Medulla oblongata (tissue), 1 donor: ENCODE data around the gene MAP3K7.

Source experiments
- DNase-seq: peaks from one replicate; pipeline ENCODE4 v3.0.0-alpha.2; 2015; ENCODE audit errors: extremely low spot score

MAP3K7 gene

DNA sequence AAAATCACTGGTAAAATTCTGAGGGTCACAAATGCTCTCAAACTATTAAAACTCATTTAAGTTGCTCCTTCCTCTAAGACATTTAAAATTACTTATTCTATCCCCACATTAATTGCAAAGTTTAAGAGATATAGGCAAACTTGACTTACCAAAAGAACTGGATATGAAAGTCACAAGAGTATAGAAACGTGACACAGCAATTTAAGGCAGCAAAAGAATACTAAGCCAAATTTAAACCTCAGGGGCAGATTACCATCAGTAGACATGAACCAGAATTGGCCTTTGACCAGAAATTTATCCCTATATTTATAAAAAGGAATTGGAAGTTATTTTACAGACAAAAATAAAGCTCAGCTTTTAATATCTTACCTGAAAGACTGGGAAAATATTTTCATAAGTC is 56.0 kb downstream of the MAP3K7 start:
- DNase-seq, result no peak

DNA sequence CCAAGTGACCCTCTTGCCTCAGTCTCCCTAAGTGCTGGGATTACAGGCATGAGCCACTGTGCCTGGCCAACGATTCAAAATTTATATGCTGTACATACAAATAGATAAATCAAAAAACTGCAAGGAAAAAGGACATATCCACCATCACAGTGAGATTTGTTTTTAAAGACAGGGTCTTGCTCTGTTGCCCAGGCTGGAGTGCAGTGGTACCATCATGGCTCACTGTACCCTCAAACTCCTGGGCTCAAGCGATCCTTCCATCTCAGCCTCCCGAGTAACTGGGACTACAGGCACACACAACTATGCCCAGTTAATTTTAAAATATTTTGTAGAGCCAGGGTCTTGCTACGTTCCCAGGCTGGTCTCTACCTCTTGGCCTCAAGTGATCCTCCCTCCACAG is 61.5 kb downstream of the MAP3K7 start:
- no peak for DNase-seq

DNA sequence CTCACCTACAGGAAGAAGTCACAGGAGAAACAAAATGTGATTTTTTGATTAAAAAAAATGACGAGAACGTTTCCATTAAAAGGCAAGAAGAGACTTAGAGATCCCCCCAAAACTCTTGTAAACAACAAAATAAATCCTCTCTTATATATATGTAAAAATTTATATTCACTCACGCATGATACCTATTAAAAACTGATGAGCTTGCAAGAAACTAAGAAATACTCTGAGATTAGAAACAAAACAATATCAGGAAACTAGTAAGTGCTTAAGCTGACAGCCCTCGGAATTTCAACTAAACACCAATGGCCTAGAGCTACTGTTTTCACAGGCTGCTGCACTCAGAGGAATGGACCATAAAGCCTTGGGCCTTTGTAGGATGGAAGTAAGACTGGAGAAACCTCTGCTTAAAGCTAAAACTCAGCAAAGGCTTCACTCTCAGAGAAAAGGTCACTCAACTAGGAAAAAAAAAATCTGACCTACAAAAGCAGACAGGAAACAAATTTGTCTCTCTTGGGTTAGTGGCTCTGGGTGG is 63.0 kb downstream of the MAP3K7 start:
- DNase-seq, result no peak

DNA sequence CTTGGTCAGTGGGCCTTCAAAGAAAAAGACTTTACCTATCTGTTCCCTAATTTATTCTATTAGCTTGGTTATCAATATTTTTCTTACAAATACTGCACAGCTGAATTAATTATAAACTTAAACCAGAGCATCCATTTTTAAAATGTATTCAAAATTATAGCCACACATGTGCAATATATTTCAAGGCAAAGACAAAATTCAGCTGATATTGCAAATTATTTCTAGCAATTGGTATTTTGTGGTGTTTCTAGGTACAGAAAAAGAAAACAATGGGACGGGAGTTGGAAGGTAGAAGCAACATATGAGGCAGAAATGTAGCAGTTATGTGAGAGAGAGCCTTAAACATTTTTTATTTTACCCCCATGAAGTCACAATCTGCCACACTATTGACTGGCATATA is 64.9 kb downstream of the MAP3K7 start:
- no peak for DNase-seq

DNA sequence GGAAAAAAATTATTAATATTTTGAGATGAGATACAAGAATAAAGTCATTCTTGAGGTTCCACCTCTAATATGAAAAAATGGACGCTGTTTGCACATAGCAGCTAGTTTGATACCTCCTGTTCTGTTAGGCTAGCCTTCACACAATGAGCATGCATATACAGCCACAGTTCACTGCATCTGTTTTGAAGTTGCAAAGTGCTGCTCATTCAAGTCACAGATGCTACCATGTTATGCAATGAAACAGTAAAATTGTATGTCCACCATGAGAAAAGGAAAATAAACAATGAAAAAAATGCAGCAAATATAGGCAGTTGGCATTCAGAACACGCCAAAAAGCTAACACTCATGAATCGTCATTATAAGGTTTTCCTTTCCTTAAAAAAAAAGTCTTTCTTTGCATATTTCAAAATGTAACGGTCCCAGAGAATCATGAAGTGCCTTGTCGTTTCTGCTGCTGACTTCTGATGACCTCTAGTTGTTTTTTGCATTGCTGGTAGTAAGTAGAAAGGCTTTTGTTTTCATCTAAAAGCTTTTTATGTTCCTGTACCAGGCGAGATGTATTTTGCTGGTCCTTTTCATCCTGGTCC is 70.7 kb downstream of the MAP3K7 start:
- DNase-seq, result peak; percentile 33

DNA sequence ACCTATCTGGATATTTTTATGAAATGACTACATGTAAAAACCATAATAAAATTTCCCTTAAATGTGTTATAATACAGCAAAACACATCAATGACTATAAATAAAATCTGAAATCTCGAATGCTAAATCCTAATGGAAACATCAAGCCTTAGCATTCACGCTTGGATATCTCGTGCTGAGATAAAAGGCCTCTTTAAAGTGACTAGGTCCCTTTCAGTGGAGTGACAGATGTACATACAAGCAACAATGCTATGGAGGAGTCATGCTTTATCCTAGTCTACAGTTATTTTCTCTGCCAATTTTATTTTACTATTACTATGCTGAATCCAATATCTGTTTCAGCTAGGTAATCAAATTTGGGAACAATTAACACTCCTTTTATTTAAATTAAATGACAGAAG is 72.4 kb downstream of the MAP3K7 start:
- DNase-seq, result peak; percentile 33

DNA sequence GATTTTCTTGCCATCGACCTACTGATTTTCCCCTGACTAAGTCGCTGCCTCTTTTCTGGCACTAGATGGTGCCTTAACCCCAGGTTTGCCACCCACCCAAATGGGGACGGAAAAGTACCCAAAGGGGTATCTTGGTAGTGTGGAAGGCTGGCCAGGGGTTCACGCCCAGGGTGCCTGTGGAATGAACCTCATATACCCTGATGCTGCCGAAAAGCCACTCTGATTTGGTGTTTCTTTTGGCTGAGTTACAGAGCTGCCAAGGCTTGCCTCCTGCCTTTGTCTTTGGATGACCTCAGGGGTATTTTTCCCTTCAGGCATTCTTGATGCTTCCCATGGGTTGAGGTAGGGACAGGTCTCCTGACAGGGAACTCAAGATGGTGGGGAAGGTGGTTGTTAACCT is 78.1 kb downstream of the MAP3K7 start:
- no peak for DNase-seq

DNA sequence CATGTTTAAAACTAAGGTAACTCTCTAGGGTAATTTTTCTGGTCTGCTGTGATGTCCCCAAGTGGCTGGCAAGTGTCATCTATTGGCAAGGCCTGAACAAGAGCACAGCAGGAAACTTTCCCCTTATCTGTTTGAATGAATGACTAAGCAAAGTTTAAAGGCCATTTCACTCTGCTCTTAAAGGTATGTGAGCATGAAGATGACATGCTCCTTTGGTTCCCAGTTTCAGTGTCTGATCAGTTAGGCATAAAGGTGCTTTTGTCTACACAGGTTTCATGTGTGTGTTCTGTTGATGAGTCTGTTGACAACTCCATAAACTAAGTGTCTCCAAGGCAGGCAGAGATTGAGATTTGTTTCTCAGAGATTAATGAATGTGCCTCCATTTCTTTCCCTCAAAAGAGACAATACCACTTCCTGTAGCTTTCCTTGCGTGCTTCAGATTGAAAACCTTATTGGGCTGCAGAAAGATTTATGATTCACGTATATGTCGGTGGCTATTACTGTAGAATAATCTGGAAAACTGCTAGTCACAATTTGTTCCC is 83.9 kb downstream of the MAP3K7 start:
- no peak for DNase-seq

DNA sequence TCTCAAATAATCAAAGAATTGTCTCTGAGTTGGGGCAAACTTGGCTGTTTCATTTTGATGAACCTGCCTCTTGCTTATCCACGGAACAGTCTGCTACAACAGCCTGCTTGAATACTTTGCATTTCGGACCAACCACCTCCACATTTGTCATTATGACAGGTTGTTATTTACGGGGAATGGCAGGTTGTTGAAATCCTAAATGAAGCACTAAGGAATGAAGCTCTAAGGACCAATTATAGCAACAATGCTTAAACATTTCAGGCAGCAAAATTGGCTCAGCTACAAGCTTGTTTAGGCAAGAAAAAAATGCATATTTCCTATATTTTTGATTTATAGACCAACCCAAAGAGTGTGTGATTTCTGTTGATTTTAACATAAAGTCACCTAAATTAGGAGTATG is 84.5 kb downstream of the MAP3K7 start:
- DNase-seq, result no peak

DNA sequence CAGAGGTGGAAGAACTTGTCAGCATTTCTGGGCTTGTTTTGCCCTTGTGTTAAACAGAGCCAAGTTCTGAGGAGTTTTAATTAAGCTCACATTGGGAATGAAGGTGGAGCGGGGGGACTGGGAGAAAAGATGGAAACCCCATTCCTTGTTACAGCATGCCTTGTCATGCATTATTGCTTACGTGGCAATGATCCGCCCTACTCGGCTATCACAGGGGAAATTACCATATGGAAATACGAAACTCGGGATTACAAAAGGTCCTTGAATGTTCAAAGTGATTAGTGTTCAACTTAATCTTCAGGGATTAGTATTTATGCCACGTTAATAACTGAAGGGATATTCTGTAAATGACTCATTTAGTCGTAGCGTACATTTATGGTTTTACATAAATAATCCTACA is 86.4 kb downstream of the MAP3K7 start:
- DNase-seq, result no peak

DNA sequence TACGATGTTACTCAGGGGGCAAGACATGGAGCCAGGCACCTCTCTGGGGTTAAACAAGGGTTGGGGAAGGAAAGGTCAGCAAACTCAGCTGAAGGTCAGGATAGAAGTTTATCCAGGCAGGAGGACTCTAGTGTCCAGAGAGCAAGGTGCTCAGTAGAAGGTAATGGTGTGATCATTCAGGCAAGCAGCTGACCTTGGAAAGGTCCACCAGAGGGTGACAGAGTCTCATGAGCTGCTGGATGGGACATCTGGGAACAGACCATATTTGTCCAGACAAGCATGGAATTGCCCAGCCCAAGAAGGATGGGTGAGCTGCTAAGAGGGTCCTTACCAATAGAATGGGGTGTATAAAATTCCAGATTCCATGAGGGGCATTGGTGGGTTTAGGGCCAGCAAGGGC is 89.5 kb downstream of the MAP3K7 start:
- DNase-seq, result no peak

DNA sequence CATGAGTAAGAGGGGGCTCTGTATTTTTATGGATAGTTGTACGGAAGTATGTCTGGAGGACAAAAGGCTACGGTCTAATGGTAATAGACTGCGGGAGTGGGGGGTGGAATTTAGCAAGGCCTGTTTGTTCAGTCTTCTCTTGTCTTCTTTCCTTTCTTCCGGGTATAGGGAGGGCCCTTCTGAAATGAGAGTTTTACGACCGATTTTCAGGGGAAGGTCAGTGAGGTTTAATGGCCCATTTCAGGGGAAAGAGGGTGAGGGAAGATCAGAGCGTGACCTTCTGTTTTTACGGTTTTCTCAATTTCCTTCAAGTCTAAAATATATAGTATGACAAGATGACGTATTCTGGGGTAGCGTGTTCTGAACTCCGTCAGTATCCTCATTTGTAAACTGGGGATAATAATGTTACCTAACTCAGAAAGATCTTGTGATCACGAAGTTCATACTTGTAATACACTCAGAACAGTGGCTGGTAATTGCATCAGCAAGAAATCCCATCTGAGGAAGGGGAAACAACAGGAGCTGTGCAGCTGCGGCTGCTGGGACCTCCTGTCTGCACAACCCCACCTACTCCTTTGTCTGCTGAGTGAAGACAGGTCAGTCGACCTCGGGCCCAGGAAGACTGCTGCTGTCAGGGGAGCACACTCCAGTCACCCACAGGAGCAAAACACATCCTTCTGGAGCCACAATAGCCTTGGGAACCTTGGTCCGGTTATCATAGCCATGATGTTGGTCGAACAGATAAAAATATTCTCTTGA is 90.4 kb downstream of the MAP3K7 start:
- no peak for DNase-seq

DNA sequence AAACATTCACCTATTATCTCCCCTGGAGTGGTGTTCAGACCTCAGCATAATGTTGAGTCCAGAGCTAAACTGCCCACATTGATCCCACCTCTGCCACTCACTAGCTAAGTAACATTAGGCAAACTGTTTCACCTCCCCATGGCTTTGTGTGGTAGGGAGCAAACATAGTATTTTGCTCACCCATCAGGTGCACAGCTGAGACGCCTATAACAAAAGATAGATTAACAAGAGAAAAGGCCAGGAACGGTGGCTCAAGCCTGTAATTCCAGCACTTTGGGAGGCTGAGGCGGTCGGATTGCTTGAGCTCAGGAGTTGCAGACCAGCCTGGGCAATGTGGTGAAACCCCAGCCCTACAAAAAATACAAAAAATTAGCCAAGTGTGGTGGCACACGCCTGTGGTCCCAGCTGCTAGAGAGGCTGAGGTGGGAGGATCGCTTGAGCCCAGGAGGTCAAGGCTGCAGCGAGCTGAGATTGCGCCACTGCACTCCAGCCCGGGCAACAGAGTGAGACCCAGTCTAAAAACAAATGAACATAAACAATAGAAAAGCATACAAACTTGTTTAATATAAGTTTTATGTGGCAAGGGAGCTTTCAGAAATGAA is 91.6 kb downstream of the MAP3K7 start:
- DNase-seq, result no peak

DNA sequence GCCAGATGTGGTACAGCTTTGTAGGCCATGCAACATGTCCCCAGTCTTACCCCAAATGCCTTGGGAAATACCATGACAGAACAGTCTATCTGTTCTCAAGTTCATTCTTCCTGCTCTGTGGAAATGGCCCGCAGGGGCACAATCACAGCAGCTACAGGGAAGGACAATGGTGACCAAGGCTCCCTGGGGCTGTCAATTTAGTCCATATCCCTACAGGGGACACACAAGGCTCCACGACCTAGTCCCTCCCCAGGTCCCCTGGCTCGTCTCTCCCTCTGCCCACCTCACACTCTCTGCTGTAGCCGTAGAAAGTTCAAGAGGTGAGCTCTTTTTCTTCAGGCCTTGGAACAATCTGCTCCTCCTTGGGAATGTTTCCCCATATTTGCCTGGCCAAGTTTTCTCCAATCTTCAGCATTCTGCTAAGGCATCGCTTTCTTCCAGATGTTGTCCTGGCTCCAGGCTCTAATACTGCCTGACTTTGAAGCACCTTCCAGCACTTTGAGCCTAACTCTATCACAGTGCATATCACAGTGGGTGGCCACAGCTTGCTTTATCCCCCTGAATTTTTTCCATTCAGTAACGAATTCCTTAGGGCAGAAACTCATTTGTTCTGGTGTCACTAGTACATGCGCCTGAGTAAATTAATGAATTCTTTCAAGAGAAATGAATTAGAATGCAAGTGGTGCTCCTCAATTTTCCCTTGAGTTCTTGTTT is 92.6 kb downstream of the MAP3K7 start:
- DNase-seq, result no peak

DNA sequence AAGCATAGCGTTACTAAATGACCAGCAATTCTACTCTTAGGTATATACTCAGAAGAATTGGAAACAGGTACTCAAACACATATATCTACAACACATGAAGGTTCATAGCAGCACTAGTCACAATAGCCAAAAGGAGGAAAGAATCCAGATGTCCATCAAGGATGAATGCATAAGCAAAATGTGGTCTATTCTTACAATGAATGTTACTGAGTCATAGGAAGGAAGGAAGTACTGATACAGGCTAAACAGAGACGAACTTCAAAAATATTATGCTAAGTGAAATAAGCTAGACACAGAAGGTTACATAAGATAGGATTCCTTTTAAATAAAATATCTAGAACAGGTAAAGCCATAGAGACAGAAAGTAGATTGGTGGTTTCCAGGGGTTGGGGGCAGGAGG is 93.5 kb downstream of the MAP3K7 start:
- DNase-seq, result no peak

DNA sequence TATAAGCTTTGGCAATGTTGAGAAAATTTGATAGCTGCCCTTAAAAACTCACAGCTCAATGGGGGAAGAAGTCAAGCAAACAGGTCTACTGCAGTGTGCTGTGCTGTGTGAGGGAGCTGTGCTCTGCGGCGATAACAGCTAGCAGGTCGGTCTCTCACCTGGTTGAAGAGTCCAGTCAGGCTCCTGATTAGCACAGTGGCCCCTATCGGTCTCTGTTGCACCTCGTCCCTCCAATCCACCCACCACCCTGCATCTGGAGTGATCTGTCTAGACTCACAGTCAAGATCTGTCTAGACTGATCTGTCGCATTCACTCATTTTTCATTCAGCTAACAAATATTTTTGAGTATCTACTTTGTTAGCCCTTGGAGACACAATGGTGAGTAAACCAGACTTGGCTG is 94.1 kb downstream of the MAP3K7 start:
- no peak for DNase-seq

DNA sequence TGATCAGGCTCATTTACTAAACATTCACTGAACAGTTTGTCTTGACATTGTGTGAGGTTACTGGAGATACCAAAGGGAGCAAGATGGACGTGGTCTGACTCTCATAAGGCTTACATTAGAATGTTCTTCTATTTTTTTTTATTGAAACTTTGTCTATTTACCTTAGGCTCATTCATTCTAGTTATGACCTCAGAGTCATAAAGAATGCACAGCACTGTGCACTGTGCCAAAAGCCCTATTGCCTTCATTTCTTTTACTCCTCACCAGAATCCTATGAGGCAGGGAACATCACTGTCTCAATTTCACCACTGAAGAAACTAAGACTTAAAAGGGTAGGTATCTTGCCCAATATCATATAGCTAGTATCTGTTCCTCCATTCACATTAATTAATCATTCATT is 94.5 kb downstream of the MAP3K7 start:
- no peak for DNase-seq

DNA sequence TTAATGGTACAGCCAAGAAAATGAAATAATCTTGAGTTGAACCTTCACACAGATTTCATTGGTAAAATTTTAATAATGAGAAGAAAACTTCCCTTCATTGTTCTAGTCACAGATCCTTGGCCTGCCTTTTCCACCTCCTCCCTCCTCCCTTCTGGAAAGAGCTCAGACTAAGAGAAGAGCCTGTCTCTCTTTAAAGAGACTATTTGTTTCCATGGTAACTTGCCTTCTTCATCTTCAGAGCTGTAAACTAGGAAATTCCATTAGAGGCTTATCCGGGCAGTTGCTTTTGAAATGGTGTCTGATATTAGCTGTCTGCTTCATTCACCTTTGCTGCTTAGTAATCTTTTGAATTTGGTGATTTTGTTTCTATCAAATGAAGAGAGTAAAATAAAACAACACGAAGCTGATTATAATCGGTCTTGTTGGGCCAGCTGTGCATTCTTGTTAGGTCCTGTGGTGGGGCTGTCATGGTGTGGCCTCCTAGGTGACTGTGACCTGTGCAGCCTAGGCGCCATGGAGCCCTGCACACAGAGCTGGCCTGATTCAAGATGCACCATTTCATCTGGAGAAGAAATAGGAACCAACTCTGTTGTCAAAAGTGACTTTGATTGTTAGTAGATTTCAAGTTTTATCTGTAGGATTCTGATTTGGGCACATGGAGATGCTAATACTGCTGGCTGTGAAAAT is 96.7 kb downstream of the MAP3K7 start:
- DNase-seq, result no peak

DNA sequence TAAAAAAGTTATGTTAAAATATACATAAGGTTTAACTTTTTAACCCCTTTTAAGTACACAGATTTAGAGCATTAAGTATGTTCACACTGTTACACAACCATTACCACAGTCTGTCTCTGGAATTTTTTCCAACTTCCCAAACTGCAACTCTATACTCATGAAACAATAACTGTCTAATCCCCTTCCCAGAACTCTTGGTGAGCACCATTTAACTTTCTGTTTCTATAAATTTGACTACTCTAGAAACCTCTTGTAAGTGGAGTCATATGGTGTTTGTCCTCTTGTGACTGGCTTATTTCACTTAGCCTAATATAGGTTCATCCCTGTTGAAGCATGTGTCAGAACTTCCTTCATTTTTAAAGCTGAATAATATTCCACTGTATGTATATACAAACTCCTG is 98.1 kb downstream of the MAP3K7 start:
- no peak for DNase-seq

DNA sequence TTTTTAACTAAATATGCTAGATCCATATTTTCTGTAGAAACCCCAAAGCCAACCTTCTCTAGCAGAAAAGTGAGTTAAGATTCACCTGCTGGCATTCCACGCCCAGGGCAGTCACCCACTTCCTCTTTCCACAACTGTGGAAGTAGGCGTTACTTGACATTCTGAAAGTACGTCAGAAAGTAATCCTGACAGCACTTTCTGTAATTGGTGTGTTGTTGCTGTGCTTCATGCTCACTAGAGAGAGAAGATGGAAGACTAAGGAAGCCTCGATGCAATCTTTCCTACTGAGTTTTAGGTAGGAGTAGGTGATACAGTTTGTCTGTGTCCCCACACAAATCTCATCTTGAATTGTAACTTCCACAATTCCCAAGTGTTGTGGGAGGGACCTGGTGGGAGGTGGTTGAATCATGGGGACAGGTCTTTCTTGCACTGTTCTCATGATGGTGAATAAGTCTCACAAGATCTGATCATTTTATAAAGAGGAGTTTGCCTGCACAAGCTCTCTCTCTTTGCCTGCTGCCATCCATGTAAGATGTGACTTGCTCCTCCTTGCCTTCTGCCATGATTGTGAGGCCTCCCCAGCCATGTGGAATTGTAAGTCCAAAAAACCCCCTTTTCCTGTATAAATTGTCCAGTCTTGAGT is 101.1 kb downstream of the MAP3K7 start:
- DNase-seq, result no peak

DNA sequence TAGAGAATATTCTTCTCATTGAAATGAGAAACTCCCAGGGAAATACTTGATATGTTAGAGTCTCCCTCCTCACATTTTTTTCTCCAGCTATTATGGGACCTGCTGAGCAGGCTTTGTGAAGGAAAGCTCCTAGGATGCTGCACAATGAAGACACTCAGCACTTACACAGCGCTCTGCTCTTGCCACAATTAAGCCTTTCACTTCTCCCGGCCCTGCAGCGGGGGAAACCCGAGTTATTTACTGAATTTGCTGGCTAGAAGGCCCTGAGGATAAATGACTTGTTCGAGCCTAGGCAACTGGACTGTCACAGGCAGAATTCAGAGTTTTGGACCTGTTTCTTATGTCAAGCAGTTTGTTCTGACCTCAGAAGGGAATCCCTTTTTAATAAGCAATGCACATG is 102.0 kb downstream of the MAP3K7 start:
- peak; percentile 95 for DNase-seq
